B cell (primary cell): ENCODE results near the gene PAQR6. TPM values are rescaled to one million over a fixed set of nuclear protein-coding genes. Genes with fewer than 3 reads are reported as not detected.

Experiments used
- ATAC-seq: fragments of 200-7000 bp; cut with Tn5 transposase; one replicate; pipeline ENCODE4 v1.10.0; 2021; ENCODE audit warnings: low read depth, mild to moderate bottlenecking, moderate number of reproducible peaks, moderate library complexity
- CTCF ChIA-PET: fragments of 350-600 bp; sonication (Branson Sonifier 250); formaldehyde crosslinking; loops from one replicate; lab custom pipeline; 2021; ENCODE audit warnings: antibody characterized with exemption, inconsistent platforms; lab: Charles Lee
- POLR2A ChIA-PET: fragments of 350-600 bp; sonication (Branson Sonifier 250); formaldehyde crosslinking; loops from one replicate; lab custom pipeline; 2021; ENCODE audit warnings: antibody characterized with exemption; lab: Charles Lee
- DNase-seq: peaks from one replicate; pipeline ENCODE4 v3.0.0; 2013
- H2AFZ ChIP-seq: 2 replicates; pipeline ENCODE4 v1.6.1; 2012; ENCODE audit warnings: mild to moderate bottlenecking, low read depth, low read length; ENCODE audit not compliant: insufficient read depth, poor library complexity, severe bottlenecking
- H3K27ac ChIP-seq, 2 donors: 1 replicate in 1 of 2; 2 replicates in 1 of 2; pipeline ENCODE4 v1.5.1; 2012 to 2013; ENCODE audit warnings: low read length in 2 of 2, mild to moderate bottlenecking in 2 of 2, moderate library complexity in 1 of 2
- H3K27me3 ChIP-seq, 4 experiments: fragments of 200-600 bp in 1 of 4; sonication (generic) in 1 of 4; replicated peaks in 1 of 4; 1 replicate in 2 of 4; 2 replicates in 2 of 4; pipeline versions ENCODE4 v1.6.1 to v1.7.0; 2013 to 2016; ENCODE audit warnings: low read length in 3 of 4, mild to moderate bottlenecking in 2 of 4, mixed read lengths in 1 of 4, moderate library complexity in 1 of 4; ENCODE audit not compliant: insufficient read depth in 4 of 4, control insufficient read depth in 3 of 4; ENCODE audit errors: control extremely low read depth in 1 of 4
- H3K36me3 ChIP-seq, 2 experiments: replicated peaks in 1 of 2; 1 replicate in 1 of 2; 2 replicates in 1 of 2; pipeline versions ENCODE4 v1.6.1 to v1.7.1; 2013; ENCODE audit warnings: low read length in 1 of 2; ENCODE audit not compliant: insufficient read depth in 2 of 2, control insufficient read depth in 1 of 2; ENCODE audit errors: control extremely low read depth in 1 of 2, extremely low read depth in 1 of 2
- H3K4me1 ChIP-seq, 2 donors: fragments of 200-600 bp in 1 of 2; sonication (generic) in 1 of 2; 1 replicate in 1 of 2; 2 replicates in 1 of 2; pipeline versions ENCODE4 v1.5.1 to v1.6.1; 2013 to 2017; ENCODE audit warnings: low read length in 2 of 2; ENCODE audit not compliant: control insufficient read depth in 2 of 2, insufficient read depth in 2 of 2
- H3K4me2 ChIP-seq: replicated peaks from 2 replicates; pipeline ENCODE3; 2012; ENCODE audit warnings: mild to moderate bottlenecking, low read depth, low read length; ENCODE audit not compliant: poor library complexity, severe bottlenecking
- H3K4me3 ChIP-seq, 5 experiments: fragments of 200-600 bp in 1 of 5; sonication (generic) in 1 of 5; 1 replicate in 3 of 5; 2 replicates in 2 of 5; pipeline versions ENCODE4 v1.5.1 to v1.7.0; 2011 to 2016; ENCODE audit warnings: low read length in 4 of 5, mild to moderate bottlenecking in 4 of 5, low read depth in 2 of 5, control low read depth in 1 of 5, moderate library complexity in 1 of 5; ENCODE audit not compliant: insufficient read depth in 1 of 5; ENCODE audit errors: control extremely low read depth in 1 of 5, extremely low read depth in 1 of 5
- H3K79me2 ChIP-seq: fragments of 200-600 bp; sonication (generic); one replicate; pipeline ENCODE4 v1.6.0; 2016; ENCODE audit warnings: low read length; ENCODE audit not compliant: control insufficient read depth, insufficient read depth
- H3K9ac ChIP-seq: fragments of 200-600 bp; sonication (generic); 2 replicates; pipeline ENCODE4 v1.6.1; 2017; ENCODE audit warnings: mild to moderate bottlenecking, low read length, moderate library complexity
- H3K9me3 ChIP-seq, 3 donors: one replicate each; pipeline versions ENCODE4 v1.6.1 to v1.7.1; 2013; ENCODE audit warnings: low read length in 2 of 3; ENCODE audit not compliant: control insufficient read depth in 2 of 3, insufficient read depth in 1 of 3; ENCODE audit errors: control extremely low read depth in 1 of 3
- H4K20me1 ChIP-seq: 2 replicates; pipeline ENCODE4 v1.6.0; 2012; ENCODE audit warnings: mild to moderate bottlenecking, low read length; ENCODE audit not compliant: insufficient read depth, control insufficient read depth, poor library complexity, severe bottlenecking
- H3K27ac Mint-ChIP-seq: one replicate; pipeline ENCODE4 v1.8.0; 2021; ENCODE audit warnings: mixed read lengths
- H3K27me3 Mint-ChIP-seq: one replicate; pipeline ENCODE4 v1.8.0; 2021; ENCODE audit warnings: mixed read lengths
- H3K4me1 Mint-ChIP-seq: one replicate; pipeline ENCODE4 v1.8.0; 2021; ENCODE audit warnings: mixed read lengths
- H3K4me3 Mint-ChIP-seq: one replicate; pipeline ENCODE4 v1.8.0; 2021; ENCODE audit warnings: mixed read lengths
- H3K9me3 Mint-ChIP-seq: one replicate; pipeline ENCODE4 v1.8.0; 2022; ENCODE audit warnings: mixed read lengths; ENCODE audit not compliant: insufficient read depth
- EZH2 ChIP-seq: IDR thresholded peaks from 2 replicates; pipeline ENCODE4 v1.6.1; 2012; ENCODE audit warnings: borderline replicate concordance, low read depth, mild to moderate bottlenecking, moderate library complexity, low read length; ENCODE audit not compliant: insufficient read depth, poor library complexity, severe bottlenecking
- WGBS: methylation state at CpG from one replicate; pipeline ENCODE4 v1.1.5; 2013; ENCODE audit warnings: missing lambda C conversion rate; ENCODE audit not compliant: insufficient coverage; 5-methylcytosine and 5-hydroxymethylcytosine counted together
- intact Hi-C: fragments of 100-400 bp; cut with micrococcal nuclease; formaldehyde crosslinking; loops from one replicate; pipeline ENCODE4 v1.10.0; 2022
- polyA plus RNA-seq: library from polyadenylated mRNA; depleted of rRNA; stranded (reverse); fragments of >200 nt; gene quantifications from 2 replicates; pipeline ENCODE4 v1.2.3, GENCODE V29; 2012
- total RNA-seq, 2 donors: library from RNA; stranded (reverse); fragments of 120-200 nt in 1 of 2; gene quantifications; 1 replicate in 1 of 2; 2 replicates in 1 of 2; pipeline versions ENCODE4 v1.2.3 to v1.2.4, GENCODE V29; 2013 to 2022
- TF ChIP-seq, protein P1 (sequence below): fragments of 200-600 bp; IDR thresholded peaks from one replicate; pipeline ENCODE4 v1.8.0; 2022; ENCODE audit warnings: antibody characterized with exemption, mild to moderate bottlenecking

The PAQR6 gene
- total and polyA plus RNA-seq, 2 donors (not counting 1 experiment from before 2014, with no cell fraction given), result 1.3 to 1.8 TPM

DNA sequence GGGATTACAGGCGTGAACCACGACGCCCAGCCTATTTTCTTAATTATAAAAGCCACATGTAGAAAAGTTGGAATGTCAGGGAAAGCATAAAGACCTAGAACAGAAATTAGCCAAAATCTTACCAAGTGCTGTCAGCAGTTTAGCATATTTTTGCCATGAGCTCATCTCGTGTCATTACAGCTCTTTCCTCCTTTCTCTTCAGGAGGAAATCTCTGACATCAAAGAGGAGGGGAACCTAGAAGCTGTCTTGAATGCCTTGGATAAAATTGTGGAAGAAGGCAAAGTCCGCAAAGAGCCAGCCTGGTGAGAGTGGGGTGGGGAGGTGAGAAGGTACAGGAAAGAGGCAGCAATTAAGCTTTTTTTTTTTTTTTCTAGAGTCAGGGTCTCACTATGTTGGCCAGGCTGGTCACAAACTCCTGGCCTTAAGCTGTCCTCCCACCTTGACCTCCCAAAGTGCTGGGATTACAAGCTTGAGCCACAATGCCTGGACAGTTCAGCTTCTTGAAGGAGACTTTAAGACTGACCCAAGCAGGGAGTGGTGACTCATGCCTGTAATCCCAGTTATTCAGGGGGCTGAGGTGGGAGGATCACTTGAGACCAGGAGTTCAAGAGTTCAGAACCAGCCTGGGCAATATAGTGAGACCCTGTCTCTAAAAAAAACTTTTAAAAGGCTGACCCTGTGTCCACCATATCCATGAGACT, 14.3 kb downstream of the PAQR6 start:
- Histone ChIP-seq H2AFZ (no peak overlapping the region), H3K9me3 (no peaks in the 10 kb centered on the region), H4K20me1 (peaks cover 11% of the 10 kb centered on the region), H3K4me1 (no peaks in the 10 kb centered on the region), H3K4me3 (no peak overlapping the region), H3K27ac (no peak overlapping the region), H3K9ac (no peak overlapping the region), H3K36me3 (peaks cover 7 to 42% of the 10 kb centered on the region in 2 experiments), H3K4me2 (no peak overlapping the region), H3K79me2 (peaks cover 5% of the 10 kb centered on the region), H3K27me3 (no peaks in the 10 kb centered on the region)
- TF ChIP-seq, protein P1, sequence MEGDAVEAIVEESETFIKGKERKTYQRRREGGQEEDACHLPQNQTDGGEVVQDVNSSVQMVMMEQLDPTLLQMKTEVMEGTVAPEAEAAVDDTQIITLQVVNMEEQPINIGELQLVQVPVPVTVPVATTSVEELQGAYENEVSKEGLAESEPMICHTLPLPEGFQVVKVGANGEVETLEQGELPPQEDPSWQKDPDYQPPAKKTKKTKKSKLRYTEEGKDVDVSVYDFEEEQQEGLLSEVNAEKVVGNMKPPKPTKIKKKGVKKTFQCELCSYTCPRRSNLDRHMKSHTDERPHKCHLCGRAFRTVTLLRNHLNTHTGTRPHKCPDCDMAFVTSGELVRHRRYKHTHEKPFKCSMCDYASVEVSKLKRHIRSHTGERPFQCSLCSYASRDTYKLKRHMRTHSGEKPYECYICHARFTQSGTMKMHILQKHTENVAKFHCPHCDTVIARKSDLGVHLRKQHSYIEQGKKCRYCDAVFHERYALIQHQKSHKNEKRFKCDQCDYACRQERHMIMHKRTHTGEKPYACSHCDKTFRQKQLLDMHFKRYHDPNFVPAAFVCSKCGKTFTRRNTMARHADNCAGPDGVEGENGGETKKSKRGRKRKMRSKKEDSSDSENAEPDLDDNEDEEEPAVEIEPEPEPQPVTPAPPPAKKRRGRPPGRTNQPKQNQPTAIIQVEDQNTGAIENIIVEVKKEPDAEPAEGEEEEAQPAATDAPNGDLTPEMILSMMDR, result no peak
- no peak for TF ChIP-seq EZH2
- DNase-seq (no peak), ATAC-seq (no peak)
- intact Hi-C loops, result no loop called here
- 100% methylated on average over 1 of the region's 5 CpGs for WGBS
- Mint-ChIP-seq H3K27me3 (no peaks in the 10 kb centered on the region), H3K9me3 (no peaks in the 10 kb centered on the region), H3K27ac (no peak overlapping the region), H3K4me1 (no peaks in the 10 kb centered on the region), H3K4me3 (no peak overlapping the region)
- ChIA-PET POLR2A (interaction anchor here (0.6 to 0.7 kb wide), 2 partner anchors 165 to 564 kb away, joined by 4 read pairs; no protein-coding TSS in a partner anchor), CTCF (interaction anchor here (0.7 to 1.6 kb wide), 6 partner anchors 8 to 117 kb away, joined by 3 to 8 read pairs (median 4); no protein-coding TSS in a partner anchor)

DNA sequence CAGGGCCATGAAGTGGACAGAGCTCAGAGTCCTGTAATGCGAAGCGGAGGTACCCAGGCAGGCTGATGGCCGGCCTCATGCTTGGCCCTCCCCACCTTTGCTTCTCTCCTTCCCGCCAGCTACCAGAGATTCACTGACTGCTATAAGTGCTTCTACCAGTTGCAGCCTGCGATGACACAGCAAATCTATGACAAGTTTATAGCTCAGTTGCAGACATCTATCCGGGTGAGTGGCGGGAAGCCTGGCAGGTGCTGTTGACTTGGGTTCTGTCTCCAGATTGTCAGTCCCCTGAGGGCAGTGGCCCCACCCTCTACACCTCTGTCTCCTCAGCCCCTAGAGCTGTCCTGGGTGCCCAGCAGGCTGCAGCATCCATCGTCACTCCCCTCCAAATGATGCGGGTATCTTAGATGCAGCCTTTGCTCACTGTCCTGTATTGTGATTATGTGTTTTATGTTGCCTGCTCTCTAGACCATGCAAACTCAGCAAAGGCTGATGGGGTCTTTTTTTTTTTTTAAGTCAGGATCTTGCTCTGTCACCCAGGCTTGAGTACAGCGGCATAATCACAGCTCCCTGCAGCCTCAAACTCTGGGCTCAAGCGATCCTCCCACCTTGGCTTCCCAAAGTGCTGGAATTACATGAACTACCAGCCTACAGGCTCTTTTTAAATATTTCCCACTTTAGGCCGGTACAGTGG, 15.5 kb downstream of the PAQR6 start:
- H3K27me3 Mint-ChIP-seq, result no peaks in the 10 kb centered on the region
- no peaks in the 10 kb centered on the region for H3K4me1 Mint-ChIP-seq
- no peak overlapping the region for H2AFZ ChIP-seq
- H3K36me3 ChIP-seq, result peaks cover 7 to 36% of the 10 kb centered on the region in 2 experiments
- POLR2A ChIA-PET, result no interaction called here
- H4K20me1 ChIP-seq, result peaks cover 11% of the 10 kb centered on the region
- H3K9me3 Mint-ChIP-seq, result no peaks in the 10 kb centered on the region
- intact Hi-C loops, result no loop called here
- DNase-seq (no peak), ATAC-seq (no peak)
- H3K79me2 ChIP-seq, result peaks cover 11% of the 10 kb centered on the region
- no peaks in the 10 kb centered on the region for H3K9me3 ChIP-seq
- H3K27ac Mint-ChIP-seq, result no peak overlapping the region
- no peaks in the 10 kb centered on the region for H3K27me3 ChIP-seq
- H3K9ac ChIP-seq, result no peak overlapping the region
- H3K4me2 ChIP-seq, result no peak overlapping the region
- H3K27ac ChIP-seq, result no peak overlapping the region
- H3K4me3 Mint-ChIP-seq, result no peak overlapping the region
- WGBS, result 66% methylated on average over 9 of the region's 12 CpGs
- CTCF ChIA-PET, result interaction anchor here (1.2 to 1.6 kb wide), 3 partner anchors 47 to 91 kb away, joined by 3 to 7 read pairs (median 3); no protein-coding TSS in a partner anchor
- no peaks in the 10 kb centered on the region for H3K4me1 ChIP-seq
- H3K4me3 ChIP-seq, result no peak overlapping the region
- no peak for TF ChIP-seq EZH2
- TF ChIP-seq, protein P1, result no peak
